Stromal cell of bone marrow (primary cell): ENCODE results near the gene RAB35.

Source experiments
- DNase-seq: peaks from one replicate; pipeline ENCODE4 v3.0.0-alpha.2; 2012; ENCODE audit warnings: low read depth

Gene RAB35

DNA sequence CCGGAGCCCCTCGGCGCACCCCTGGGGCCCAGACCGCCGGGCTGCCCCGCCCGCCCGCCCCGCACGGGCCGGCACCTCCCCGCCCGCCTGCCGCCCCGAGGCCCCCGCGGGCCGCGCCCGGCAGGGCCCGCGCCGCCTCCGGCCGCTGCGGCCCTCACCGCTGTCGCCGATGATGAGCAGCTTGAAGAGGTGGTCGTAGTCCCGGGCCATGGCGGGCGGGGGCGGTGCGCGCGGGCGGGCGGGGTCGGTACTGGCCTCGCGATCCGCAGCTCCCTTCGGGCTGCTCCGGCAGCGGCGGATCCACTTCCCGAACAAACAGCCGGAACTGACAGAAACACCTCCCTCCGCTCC is at the start of gene RAB35:
Gene RAB35 (minus strand): TSS at position 313 of the 351 bp plus-strand sequence. CDS start 103 bp downstream, at position 210.
- DNase-seq, result no peak

- no peak for DNase-seq
These were observed 47.7 kb upstream of the RAB35 start for GRCh38 chr12:120164293-120164692.

DNA sequence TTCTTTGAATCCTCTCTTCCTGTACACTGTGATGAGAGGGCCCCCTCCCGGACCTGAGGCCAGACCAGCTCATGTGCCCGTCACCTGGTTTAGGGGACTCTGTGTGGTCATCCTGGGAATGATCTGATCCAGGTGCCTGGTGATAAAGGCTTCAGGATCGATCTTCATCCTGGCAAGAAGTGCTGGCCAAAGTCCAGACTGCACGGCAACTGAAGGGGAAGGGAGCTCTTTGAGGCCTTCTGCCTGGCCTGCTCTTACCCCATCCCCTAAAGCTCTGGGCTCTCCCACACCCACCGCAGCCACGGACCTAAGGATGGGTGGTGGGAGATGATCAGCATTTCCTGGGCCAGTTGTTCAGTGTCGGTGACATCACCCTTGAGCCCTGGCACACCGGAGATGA is 46.2 kb upstream of the RAB35 start:
- DNase-seq, result no peak

DNA sequence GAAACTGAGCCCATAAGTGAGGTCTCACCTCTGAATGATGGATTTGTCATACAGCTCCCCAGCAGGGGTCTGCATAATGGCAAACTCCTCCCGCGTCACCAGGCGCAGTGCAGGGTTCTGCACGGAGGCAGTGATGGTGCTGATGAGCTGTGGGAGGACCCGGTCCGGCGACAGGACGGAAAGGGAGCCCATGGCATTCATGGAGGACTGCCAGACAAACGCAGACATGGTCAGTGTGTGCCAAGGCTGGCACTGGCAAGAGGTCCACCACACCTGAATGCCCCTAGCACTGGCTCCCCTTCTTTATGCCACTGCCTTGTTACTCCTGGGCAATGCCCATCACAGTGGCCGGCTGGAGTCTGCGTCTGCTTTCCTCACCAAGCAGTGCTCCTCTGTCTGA is 45.3 kb upstream of the RAB35 start:
- DNase-seq, result no peak

DNA sequence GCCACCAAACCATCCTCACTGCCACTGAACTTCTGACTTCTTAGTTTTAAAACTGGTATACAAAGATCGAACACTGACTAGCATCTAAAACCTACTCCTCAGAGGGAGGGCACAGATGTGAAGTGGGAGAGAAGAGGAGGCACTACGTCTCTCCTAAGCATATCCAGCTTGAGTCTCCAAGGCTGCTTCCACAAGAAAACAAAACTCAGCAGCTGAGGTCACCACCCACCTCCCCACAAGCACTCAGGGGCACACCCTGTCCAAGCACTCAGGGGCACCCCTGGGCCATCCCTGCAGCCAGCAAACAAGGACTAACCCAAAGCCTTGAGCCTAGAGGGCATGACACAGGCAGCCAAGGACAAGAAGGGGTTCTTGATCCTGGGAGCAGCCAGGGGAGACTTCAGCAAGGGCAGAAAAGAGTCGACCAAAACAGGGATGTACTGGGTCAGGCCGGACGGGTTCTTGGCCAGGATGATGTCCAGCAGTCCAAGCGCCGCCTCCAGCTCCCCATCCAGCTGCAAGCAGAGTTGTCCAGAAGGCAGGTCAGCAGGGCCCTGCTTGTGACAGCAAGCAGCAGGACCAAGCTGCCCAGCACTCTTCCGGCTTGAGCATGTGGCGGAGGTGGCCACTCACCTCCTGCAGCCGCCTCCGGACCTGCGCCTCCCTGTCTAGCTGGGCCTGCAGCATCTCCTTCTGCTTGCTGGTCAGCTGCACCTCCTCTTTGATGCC is 43.1 kb upstream of the RAB35 start:
- DNase-seq, result no peak

- no peak for DNase-seq
These were observed 41.8 kb upstream of the RAB35 start for GRCh38 chr12:120158351-120158750.

GRCh38 chr12:120157678-120158077 is 41.1 kb upstream of the RAB35 start:
- DNase-seq, result no peak

- DNase-seq, result no peak
These were observed 40.0 kb upstream of the RAB35 start for GRCh38 chr12:120156315-120157259.

GRCh38 chr12:120155072-120155471 is 38.5 kb upstream of the RAB35 start:
- no peak for DNase-seq

- no peak for DNase-seq
These were observed 34.5 kb upstream of the RAB35 start for GRCh38 chr12:120150919-120151525.

- no peak for DNase-seq
These were observed 31.5 kb upstream of the RAB35 start for GRCh38 chr12:120148011-120148410.

DNA sequence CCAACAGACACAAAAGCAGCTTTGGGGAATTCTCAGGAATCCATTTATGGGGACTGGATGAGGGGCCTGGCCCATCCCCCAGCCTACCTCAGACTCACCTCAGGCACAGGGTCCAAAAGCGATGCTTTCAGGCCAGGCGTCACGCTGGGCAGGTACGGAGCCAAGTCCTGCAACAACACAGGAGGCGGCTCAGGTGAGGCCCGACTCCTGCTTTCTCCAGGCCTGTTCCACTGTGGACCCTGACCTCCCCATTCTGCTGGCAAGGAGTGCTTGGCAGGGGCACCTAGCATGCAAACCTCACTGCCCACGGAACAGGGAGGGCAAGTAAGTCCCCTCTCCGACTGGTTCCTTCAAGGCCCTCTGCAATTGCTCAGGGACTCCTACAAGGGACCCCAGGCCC is 28.6 kb upstream of the RAB35 start:
- DNase-seq, result no peak

DNA sequence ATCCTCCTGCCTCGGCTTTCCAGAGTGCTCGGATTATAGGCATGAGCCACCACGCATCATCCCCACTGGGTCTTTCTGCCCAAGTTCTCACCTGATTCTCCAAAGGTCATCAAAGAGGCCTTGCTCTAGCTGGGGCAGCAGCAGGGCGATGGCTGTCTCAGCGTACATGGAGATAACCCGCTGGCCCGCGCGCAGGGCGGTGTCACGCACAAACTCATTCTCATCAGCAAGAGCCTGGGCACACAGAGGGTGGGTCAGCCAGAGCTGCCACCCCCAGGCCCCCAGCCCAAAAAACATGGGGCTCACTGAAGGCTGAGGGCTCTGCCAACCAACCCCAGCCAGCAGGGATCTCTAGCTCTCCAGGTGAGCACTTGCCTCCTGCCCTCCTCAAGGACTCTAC is 27.7 kb upstream of the RAB35 start:
- no peak for DNase-seq

DNA sequence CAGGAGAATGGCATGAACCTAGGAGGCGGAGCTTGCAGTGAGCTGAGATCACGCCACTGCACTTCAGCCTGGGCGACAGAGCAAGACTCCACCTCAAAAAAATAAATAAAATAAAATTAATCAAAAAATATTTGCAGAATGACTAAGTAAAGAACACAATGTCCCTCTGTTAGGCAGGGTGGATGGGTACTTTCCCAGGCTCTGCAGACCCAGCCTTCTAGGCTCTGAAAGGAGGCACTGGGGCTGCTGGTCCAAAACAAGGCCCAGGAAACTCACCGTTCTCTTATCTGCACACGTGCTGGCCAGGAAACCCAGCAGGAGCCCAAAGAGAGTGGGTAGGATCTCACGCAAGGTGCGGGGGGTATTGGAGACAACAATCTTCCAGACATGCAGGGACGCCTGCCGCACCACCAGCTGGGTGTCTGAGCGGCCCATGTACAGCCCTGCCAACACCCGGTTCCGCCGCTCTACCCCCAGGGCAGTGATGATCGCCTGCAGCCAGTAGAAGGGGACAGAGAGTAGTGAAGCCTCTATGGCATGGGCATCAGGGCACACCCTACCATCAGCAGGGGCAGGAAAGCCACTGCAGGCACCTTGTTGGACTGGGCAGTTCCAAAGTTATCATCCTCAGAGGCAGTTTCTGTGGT is 25.8 kb upstream of the RAB35 start:
- no peak for DNase-seq

DNA sequence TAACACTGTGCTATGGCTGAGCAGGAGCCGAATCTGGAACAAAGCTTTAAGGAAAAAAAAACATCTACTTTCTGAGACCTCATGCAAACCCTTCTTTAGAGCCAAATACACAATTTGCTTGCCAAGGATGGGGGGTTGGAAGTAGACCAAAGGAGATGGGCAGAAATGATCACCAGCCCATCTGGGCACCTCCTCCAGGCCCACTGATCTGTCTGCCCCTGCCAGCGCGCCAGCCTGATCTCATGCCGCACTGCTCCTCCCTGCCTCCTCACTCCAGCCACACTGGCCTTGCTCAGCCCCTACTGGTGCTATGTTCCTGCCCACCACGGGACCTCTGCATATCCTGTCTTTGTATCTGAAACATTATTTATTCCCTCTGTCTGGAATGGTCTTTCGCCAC is 24.8 kb upstream of the RAB35 start:
- no peak for DNase-seq

GRCh38 chr12:120140603-120141002 is 24.1 kb upstream of the RAB35 start:
- no peak for DNase-seq

GRCh38 chr12:120139958-120140357 is 23.4 kb upstream of the RAB35 start:
- no peak for DNase-seq

DNA sequence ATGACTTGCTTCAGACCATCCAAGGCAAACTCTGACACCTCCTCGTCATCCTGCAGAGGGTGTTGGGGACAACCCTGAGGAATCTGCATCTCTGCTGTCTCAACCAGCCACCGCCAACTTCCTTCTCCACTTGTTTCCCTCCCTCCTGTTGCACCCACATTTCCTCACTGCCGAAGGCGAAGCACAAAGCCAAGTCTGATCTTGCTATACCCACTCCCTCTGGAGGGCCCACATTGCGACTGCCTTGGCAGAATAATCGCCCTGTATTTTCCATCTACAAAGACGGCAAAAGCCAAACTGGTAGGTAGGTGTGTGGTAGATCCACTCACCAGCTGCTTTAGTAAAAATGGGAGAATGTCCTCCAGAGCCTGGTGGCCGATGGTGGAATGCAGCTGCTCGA is 21.8 kb upstream of the RAB35 start:
- no peak for DNase-seq

DNA sequence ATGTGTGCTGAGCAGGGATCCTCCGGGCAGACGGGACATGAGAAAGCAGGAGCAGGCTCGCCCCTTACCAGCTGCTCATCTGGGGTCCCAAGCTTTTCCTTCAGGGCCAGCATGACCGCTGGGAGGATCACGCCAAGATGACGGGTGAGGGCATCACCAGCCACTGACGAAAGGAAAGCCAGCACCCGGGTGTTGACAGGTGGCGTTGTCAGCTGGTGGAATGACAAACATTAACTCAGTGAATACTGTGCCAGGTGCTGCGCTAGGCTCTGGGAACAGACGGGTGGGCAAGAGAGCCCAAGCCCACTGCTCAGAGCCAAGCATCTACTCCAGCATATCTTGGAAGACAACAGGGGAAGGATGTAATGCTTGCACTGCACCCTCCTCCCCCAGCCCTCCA is 21.3 kb upstream of the RAB35 start:
- no peak for DNase-seq

DNA sequence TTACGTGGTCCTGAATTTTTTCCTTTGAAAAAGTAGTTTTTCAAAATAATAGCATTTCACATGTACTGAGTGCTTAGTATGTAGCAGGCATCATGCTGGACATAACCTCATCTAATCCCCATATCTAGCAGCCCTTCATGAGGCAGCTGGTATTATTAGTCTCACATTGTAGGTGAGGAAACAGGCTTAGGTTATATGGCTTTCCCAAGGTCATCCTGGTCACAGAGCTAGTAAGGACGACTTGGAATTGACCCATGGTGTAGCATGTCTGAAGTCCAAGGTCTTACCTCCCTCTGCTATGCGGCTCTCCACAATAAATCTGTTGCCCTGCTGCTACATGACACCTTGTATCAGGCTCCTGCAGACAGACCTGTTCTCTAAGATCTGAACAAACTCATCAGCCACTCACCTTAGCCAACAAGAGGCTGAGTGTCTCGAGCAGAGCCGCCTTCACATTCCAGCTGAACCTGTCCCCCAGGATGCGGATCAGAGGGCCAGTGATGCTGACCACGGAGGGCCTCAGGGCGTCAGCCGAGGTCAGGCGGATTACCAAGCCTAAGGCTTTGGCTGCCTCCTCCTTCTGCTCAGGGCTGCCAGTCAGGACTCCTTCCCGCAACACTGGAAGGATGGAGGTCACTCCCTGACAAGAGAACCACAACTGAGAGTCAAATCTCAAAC is 19.7 kb upstream of the RAB35 start:
- DNase-seq, result no peak

DNA sequence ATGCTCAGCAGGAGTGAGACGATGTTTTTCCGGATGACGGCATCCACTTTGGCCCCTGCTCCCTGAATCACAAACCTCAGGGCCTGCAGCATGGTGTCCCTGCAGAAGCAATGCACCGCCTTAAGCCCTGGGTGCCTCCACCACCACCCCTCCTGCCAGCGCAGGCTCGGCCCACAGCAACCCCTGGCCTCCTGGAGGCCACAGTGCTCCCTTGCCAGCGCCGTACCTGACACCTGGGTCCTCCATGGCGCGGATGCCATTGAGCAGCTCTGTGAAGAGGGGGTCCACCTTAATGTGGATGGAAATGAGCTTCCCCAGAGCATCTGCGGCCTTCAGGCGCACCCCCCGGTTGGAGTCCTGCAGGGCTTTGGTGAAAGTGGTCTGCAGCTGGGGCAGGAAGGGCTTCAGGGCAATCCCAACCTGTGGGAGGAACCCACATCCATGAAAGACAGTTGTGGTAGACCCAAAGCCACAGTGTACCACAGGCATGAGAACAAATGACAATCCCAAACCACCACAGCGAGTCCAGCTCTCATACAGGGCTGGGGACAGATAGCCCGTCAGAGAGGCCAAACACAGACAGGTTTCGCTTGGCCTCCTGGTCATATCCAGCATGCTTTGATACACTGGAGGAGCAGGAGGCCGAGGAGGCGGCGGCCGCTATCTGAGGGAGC is 17.9 kb upstream of the RAB35 start:
- no peak for DNase-seq
